Cerebellar cortex (tissue), 1 donor: ENCODE data around the gene SRPK2.
A peak's percentile ranks its signal among the peaks of the same experiment; 100 is the strongest.
"Not testable (repeated sequence)": the region's sequence is repeated elsewhere in the genome, so short reads cannot be mapped to it uniquely, and the experiment has no call there.

Experiments
- DNase-seq: peaks from one replicate; pipeline ENCODE4 v3.0.0-alpha.2; 2015; ENCODE audit warnings: low spot score

The SRPK2 gene

GRCh38 chr7:105267244-105267643, 121.5 kb downstream of the SRPK2 start:
- DNase-seq: peak; percentile 44

- DNase-seq: no peak
Observed at GRCh38 chr7:105264707-105265106, 124.0 kb downstream of the SRPK2 start.

- no peak for DNase-seq
Observed at GRCh38 chr7:105261689-105262088, 127.0 kb downstream of the SRPK2 start.

GRCh38 chr7:105260201-105260871, 128.4 kb downstream of the SRPK2 start:
- DNase-seq: not testable (repeated sequence)

- DNase-seq: not testable (repeated sequence)
Observed at GRCh38 chr7:105258919-105259318, 129.8 kb downstream of the SRPK2 start.

- no peak for DNase-seq
Observed at GRCh38 chr7:105257338-105257737, 131.4 kb downstream of the SRPK2 start.

- DNase-seq: no peak
Observed at GRCh38 chr7:105256761-105257231, 131.9 kb downstream of the SRPK2 start.

GRCh38 chr7:105250706-105251105, 138.0 kb downstream of the SRPK2 start:
- DNase-seq: no peak

- DNase-seq: no peak
Observed at GRCh38 chr7:105250239-105250638, 138.5 kb downstream of the SRPK2 start.

GRCh38 chr7:105249216-105249615, 139.5 kb downstream of the SRPK2 start:
- no peak for DNase-seq

GRCh38 chr7:105246679-105247078, 142.0 kb downstream of the SRPK2 start:
- no peak for DNase-seq

GRCh38 chr7:105246256-105246655, 142.5 kb downstream of the SRPK2 start:
- DNase-seq: no peak

- no peak for DNase-seq
Observed at GRCh38 chr7:105245398-105246114, 143.2 kb downstream of the SRPK2 start.

GRCh38 chr7:105244594-105244993, 144.1 kb downstream of the SRPK2 start:
- DNase-seq: no peak

GRCh38 chr7:105241198-105241597, 147.5 kb downstream of the SRPK2 start:
- no peak for DNase-seq

GRCh38 chr7:105238198-105238765, 150.4 kb downstream of the SRPK2 start:
- no peak for DNase-seq

- DNase-seq: no peak
Observed at GRCh38 chr7:105234886-105235285, 153.8 kb downstream of the SRPK2 start.

GRCh38 chr7:105232829-105233291, 155.9 kb downstream of the SRPK2 start:
- DNase-seq: not testable (repeated sequence)

- DNase-seq: no peak
Observed at GRCh38 chr7:105230486-105230885, 158.2 kb downstream of the SRPK2 start.

GRCh38 chr7:105229641-105230040, 159.1 kb downstream of the SRPK2 start:
- no peak for DNase-seq

GRCh38 chr7:105228555-105228954, 160.2 kb downstream of the SRPK2 start:
- DNase-seq: no peak

GRCh38 chr7:105227391-105227790, 161.3 kb downstream of the SRPK2 start:
- no peak for DNase-seq
